CD4-positive, alpha-beta T cell treated with Interleukin-6 at 100 ng/mL for 8 hours (primary cell): ENCODE measurements around the gene SIGLEC5.

Source experiments
- DNase-seq: peaks from one replicate; pipeline ENCODE4 v3.0.0-alpha.2; 2020; ENCODE audit warnings: mixed read lengths, low spot score

Gene SIGLEC5

DNA sequence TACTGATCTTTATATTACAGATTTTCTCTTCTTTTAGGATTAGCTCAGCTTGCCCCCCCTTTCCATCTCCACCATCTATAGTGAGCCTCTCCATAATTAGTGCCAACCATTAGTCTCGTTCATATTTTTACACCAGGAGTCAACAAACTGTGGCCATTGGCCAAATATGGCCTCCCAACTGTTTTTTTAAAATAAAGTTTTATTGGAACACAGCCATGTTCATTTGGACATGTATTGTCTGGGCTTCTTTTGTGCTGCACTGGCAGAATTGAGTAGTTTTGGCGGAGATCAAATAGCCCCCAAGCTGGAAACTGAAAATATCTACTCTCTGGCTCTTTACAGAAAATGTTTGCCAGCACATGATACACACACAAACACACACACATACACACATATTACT is 40.7 kb downstream of the SIGLEC5 start:
- DNase-seq: no peak

DNA sequence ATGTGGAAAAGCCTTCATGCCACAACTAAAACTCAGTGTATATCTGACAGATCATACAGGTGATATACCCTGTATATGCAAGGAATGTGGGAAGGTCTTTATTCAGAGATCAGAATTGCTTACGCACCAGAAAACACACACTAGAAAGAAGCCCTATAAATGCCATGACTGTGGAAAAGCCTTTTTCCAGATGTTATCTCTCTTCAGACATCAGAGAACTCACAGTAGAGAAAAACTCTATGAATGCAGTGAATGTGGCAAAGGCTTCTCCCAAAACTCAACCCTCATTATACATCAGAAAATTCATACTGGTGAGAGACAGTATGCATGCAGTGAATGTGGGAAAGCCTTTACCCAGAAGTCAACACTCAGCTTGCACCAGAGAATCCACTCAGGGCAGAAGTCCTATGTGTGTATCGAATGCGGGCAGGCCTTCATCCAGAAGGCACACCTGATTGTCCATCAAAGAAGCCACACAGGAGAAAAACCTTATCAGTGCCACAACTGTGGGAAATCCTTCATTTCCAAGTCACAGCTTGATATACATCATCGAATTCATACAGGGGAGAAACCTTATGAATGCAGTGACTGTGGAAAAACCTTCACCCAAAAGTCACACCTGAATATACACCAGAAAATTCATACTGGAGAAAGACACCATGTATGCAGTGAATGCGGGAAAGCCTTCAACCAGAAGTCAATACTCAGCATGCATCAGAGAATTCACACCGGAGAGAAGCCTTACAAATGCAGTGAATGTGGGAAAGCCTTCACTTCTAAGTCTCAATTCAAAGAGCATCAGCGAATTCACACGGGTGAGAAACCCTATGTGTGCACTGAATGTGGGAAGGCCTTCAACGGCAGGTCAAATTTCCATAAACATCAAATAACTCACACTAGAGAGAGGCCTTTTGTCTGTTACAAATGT is 42.7 kb downstream of the SIGLEC5 start:
- DNase-seq: no peak

DNA sequence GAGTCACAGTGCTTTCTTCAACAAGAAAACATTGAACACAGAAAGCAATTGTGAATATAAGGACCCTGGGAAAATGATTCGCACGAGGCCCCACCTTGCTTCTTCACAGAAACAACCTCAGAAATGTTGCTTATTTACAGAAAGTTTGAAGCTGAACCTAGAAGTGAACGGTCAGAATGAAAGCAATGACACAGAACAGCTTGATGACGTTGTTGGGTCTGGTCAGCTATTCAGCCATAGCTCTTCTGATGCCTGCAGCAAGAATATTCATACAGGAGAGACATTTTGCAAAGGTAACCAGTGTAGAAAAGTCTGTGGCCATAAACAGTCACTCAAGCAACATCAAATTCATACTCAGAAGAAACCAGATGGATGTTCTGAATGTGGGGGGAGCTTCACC is 43.4 kb downstream of the SIGLEC5 start:
- DNase-seq: no peak

DNA sequence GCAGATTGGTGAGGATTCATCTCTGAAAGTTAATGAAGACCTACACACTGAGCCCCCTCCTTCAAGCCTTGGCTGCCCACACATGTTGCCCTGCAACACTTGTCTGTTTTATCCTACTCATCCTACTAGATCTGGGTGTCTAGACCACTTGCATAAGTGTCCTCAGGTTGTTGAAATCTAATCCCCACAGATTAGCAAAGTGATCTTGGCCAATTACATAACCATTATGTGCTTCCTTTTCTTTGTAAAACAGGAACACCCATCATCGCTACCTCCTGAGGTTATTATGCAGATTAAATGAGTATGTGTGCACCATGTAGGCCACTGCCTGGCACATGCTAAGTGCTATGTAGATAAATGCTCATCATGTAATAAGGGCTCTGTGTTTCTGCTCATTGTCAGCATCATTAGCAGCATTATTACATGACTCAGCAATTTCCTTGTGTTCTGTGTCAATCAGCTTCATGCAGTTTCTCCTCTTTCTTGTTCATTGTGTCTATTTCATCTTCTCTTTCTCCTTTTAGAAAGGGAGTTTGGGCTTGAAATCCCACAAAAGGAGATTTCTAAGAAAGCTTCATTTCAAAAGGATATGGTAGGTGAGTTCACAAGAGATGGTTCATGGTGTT is 44.0 kb downstream of the SIGLEC5 start:
- DNase-seq: no peak

DNA sequence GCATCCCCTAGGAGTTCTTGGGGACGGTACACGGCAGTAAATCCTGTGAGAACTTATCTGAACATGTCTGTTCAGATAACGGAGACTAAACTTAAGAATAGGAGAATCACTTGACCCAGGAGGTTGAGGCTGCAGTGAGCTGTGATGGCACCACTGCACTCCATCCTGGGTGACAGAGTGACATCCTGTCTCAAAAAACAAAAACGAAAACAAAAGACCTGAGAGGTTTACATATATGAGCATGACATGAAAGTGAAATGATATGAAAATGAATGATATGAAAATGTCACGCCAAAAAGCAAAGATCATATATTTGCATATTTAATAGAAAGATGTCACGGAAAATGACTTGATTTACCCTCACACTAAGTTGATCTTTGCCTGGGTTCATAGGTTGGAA is 53.4 kb downstream of the SIGLEC5 start:
- no peak for DNase-seq

DNA sequence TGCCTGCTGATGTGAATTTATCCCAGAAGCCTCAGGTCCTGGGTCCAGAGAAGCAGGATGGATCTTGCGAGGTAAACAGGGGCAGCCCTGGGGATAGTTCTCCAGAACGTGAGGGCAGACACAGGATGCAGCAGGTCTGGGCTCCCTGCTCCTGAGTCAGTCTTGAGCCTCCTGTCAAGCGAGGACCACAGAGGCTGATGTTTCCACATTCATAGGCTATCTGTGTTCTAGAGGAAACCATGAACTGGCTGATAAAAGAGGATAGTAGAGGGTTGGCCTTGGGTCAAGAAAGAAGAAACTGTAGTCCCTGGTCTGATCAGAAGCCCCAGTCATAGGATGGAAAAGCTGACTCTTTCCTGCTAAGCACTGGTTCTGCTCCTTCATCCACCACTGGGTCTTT is 56.9 kb downstream of the SIGLEC5 start:
- DNase-seq: no peak

DNA sequence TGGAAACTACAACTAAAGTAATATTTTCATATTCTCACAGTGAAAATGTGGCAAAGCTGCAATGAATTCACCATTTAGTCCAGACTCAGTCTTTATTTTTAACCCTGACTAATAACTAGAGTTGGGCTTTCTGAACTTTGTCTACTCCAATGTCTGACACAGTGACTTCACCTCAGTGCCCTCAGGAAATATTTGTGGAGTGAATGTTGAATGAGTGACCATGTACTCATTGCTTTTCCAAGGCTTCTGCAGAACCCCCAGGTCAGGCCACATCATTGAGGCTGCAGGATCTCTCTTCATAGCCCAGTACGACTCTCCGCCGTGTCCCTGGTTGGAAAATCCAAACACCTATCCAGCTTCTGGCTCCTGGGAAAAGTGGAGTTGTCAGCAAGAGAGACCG is 57.3 kb downstream of the SIGLEC5 start:
- DNase-seq: no peak

DNA sequence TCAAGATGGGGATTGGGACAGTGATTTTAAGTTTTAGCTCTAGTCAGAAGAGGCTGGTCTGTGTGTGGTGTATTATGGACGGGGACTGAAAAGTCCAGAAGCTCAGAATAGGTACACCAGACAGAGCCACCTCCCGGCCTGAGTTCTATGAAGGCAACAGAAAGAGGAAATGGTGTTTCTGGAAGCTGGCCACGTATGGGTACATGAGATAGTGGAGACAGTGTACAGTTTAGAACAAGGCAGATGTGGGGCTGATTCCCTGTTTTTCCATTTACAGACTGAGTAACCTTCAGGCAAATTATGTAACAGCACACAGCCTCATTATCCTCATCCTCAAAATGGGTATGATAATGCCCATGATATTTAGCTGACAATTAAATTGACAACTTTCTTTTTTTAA is 57.8 kb downstream of the SIGLEC5 start:
- DNase-seq: no peak

DNA sequence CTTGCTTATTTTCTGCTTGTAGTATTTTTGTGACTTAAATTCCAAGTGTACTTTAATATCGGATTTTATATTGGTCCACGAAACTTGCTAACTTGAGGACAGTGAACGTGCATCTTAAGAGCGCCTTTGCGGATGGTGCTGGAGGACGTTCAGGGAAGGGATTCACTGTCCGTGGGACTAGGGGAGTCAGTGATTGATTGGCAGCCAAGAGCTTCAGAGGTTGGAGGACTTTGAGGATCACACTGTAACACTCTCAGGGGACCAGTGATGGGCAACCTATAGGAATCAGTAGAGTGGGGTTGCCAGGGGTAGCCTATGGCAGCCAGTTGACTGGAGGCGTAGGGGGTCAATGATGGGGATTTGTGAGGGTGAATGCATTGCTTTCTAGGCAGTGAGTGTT is 58.6 kb downstream of the SIGLEC5 start:
- no peak for DNase-seq

DNA sequence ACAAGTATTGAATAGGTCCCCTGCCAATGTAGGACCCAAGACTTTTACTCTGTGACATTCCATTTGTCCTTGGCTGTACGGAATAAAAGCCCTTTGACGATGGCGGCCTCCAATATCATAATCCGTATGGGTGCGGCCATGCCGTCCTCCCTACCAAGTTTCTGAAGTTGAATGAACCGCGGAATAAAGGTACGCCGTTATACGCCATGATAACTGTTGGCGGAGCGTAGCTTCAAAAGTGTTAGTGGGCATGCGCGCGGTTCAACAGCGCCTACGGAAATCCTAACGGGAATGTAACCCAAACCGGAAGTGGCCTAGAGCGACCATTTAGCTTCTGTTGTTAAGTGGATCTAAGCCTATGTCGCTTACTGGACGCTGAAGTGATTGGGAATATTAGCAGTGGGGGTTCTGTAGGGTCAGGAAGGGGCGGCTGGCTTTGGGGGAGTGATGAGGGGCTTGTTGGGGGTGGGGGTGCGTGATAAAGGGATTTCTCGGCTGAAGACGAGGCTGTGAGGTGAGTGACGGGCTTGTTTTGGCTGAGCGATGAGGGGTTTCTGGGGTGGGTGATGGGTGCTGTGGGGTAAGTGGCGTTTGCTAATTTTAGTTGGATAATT is 59.1 kb downstream of the SIGLEC5 start, which contains the start of gene ZNF175:
Gene ZNF175, plus strand, starts transcription at position 322 of the 614 bp plus-strand sequence. CDS start 2,047 bp downstream, outside the sequence.
- DNase-seq: peak; percentile 87

DNA sequence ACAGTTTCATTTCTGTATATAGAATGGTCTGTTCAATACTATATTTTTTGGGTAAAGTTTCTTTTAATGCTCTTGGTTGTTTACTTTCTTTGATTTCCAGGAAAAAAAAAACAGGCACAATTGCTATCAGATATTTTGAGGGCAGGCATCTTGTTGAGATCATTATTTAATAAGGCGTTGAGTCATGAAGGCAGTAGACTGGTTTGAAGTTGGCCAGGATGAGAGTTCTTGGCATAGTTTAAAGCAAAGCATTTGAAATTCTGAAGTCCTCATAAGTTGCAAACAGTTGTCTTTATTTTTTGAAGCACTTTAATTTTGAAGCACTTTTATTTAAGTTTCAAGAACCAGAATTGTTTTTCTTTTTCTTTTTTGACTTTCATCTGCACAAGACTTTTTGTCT is 61.7 kb downstream of the SIGLEC5 start:
- DNase-seq: no peak

DNA sequence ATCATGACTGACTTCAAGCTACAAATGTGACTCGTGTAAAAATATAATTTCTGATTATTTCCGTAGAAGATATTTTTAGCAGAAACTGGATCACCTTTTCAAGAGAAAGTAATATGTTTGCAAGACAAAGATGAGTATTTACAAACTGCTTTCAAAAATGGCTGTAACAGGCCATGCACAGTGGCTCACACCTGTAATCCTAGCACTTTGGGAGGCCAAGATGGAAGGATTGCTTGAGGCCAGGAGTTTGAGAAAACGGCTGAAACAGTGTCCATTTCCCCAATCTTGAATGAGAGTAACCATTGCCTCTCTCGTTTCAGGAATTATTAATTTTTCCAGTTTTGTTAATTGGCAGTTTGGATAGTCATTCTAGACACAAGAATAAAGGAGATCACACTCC is 62.6 kb downstream of the SIGLEC5 start:
- no peak for DNase-seq

DNA sequence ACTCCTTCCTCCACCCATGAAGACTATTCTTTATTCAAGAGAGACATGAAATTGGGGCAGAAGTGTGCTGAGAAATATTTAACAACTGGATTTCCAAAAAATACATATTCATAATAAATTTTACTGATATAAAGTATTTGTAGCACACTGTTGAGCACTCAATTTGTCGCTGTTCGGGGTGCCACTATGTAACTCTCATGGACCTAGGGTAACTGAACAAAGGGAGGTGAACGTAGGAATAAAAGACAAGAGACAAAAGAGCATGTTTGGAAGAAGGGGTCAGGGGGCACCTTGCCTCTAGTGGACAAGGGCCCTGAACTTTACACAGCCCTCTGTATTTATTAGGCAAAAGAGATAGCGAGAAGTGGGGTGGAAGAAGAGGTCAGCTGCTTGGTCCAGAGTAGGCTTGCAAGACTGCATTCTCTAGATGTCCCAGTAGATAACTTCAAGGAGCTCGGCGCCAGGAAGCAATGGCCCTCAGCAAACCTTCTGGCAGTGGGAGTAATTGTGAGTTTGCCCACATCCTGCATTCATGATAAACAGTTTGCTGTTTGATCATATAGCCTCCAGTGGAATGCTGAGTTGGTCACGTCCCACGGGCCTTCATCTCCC is 63.6 kb downstream of the SIGLEC5 start:
- no peak for DNase-seq

DNA sequence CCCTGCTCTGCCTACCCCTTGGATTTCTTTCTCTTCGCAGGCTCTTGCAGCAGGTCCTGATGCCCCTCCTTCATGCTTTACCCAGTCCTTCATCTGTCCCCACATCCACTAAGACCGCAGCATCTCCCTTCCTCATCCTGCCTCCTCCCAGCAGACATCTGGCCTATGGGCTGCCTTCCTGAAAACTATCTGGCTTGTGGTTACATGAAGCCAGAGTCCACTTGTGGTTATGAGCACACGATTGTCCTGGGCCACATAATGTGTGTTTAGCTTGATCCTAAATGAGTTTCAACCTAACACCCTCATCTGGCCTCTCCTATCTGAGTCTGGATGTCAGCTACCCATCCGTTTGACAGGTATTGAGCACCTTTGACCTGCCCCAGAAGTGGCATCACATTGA is 64.6 kb downstream of the SIGLEC5 start:
- no peak for DNase-seq

DNA sequence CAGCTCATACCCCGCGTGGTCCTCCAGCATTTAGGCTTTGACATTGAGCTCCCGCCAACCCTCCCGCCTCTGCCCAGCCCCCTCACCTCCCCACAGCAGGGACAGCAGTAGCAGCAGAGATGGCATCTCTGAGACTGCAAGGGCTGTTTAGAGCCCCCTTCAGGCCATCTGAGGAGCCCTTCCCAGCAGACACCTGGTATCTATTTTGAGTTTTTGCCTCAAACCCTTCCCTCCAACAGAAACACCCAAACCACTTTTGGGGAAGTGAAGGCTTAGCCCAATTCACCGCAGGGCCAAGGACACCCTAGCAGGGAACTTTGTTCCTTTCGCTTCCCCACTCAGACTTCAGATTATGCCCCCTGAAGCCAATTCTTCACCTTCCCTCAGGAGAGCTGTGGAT is 65.4 kb downstream of the SIGLEC5 start:
- no peak for DNase-seq
